Measurements from ENCODE around the gene PLEKHM1.

GRCh38 chr17:45433159-45433535 lies 57.4 kb downstream of the PLEKHM1 start:
- TF ChIP-seq, protein P1, sequence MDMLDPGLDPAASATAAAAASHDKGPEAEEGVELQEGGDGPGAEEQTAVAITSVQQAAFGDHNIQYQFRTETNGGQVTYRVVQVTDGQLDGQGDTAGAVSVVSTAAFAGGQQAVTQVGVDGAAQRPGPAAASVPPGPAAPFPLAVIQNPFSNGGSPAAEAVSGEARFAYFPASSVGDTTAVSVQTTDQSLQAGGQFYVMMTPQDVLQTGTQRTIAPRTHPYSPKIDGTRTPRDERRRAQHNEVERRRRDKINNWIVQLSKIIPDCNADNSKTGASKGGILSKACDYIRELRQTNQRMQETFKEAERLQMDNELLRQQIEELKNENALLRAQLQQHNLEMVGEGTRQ (IDR thresholded peaks at IDR 0.05; ENCODE audit: low read depth, low read length): no peak
- no peak for TF ChIP-seq CTCF (conservative IDR thresholded peaks at IDR 0.05; ENCODE audit: low read depth, low read length)
- no peak for TF ChIP-seq ELK1 (IDR thresholded peaks at IDR 0.05; ENCODE audit: borderline replicate concordance, low read depth, low read length)
- no peak for TF ChIP-seq POLR2A (IDR thresholded peaks at IDR 0.05; ENCODE audit: low read depth, low read length)
- no peak for TF ChIP-seq SMC3 (IDR thresholded peaks at IDR 0.05; ENCODE audit: low read depth, low read length)
- TF ChIP-seq MXI1 (IDR thresholded peaks at IDR 0.05; ENCODE audit: borderline replicate concordance, low read depth, low read length): no peak
- no peak for TF ChIP-seq RAD21 (IDR thresholded peaks at IDR 0.05; ENCODE audit: low read length)
- no peak for TF ChIP-seq BHLHE40 (IDR thresholded peaks at IDR 0.05; ENCODE audit: low read depth, low read length)
- TF ChIP-seq CEBPB (IDR thresholded peaks at IDR 0.05; ENCODE audit: low read depth, low read length): no peak
- no peak for TF ChIP-seq RCOR1 (IDR thresholded peaks at IDR 0.05; ENCODE audit: insufficient replicate concordance, low read length)
- no peak for TF ChIP-seq FOS (IDR thresholded peaks at IDR 0.05; ENCODE audit: low read depth, low read length)
- no peak for TF ChIP-seq MAFK (IDR thresholded peaks at IDR 0.05; ENCODE audit: low read depth, low read length)
- no peak for TF ChIP-seq RFX5 (IDR thresholded peaks at IDR 0.05; ENCODE audit: low read depth, low read length)
